Activated naive CD4-positive, alpha-beta T cell (primary cell): Measurements from ENCODE around the gene ARHGEF39.

Experiments
- DNase-seq, 4 experiments: peaks; one replicate each; lab custom pipeline; 2025; lab: John Stamatoyannopoulos, UW

Gene ARHGEF39

DNA sequence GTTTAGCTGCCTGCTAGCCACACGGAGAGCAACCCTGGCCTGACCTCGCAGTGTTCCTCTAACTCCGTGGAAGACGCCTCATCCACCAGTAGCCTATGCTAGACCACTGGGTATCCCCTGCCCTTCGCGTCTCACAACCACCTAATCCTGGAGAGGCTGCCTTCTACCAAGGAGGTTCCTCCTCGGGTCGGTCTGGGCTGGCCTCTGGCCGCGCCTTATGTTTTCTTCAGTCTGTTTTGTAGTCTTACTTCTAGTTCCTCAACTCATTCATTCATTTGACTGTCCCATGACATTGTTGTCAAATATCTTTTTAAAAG, 26.3 kb upstream of the ARHGEF39 start:
- DNase-seq, result no peak

DNA sequence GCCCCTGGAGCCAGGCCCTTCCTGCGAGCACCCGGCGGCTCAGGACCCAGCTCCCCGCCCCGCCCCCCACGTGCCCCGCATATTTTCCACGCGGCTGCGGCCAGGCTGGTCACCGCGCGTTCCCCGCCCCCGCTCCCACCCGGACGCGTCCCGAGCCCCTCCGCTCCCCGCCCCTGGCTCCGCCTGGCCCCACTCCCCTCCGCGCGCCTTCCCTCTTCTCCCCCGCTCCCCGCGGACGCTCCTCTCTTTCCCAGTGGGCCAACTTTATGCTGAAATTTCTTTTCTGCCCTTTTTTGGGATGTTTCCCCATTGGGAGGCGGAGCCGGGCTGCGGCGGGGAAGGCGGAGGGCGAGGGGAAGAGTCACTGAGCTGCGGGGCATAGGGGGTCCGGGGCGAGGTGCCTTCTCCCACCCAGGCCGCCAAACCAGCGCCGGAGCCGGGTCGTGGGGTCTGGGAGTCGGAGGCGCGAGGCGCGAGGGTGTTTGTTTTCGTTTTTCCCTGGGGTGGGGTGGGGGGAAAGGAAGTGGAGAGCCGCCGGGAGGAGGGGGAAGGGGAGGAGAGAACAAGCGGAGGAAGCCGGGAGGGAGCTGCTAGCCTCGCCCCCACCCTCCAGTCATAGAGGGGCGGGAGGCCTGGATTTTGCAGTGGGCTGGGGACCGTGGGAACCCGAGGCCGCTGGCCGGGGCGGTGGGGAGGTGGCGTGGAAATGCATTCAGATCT, 25.8 kb upstream of the ARHGEF39 start:
- peak in 1 of 4 experiments; percentile 21 for DNase-seq

DNA sequence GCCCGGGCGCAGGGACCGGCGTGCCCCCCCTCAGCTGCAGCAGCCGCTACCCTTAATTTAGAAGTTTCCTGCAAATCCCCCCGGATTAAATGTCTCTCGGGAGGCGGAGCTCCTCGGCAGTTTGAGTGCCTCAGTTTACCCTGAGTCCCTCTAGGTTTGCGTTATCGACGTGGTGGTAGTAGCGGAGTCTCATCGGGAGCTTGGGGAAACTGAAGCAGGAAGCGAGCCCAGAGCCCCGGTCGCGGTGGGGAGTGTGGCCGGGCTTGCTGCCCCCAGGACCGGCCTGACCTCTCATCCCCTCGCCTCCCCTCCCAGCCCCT, 25.3 kb upstream of the ARHGEF39 start:
- DNase-seq, result no peak

DNA sequence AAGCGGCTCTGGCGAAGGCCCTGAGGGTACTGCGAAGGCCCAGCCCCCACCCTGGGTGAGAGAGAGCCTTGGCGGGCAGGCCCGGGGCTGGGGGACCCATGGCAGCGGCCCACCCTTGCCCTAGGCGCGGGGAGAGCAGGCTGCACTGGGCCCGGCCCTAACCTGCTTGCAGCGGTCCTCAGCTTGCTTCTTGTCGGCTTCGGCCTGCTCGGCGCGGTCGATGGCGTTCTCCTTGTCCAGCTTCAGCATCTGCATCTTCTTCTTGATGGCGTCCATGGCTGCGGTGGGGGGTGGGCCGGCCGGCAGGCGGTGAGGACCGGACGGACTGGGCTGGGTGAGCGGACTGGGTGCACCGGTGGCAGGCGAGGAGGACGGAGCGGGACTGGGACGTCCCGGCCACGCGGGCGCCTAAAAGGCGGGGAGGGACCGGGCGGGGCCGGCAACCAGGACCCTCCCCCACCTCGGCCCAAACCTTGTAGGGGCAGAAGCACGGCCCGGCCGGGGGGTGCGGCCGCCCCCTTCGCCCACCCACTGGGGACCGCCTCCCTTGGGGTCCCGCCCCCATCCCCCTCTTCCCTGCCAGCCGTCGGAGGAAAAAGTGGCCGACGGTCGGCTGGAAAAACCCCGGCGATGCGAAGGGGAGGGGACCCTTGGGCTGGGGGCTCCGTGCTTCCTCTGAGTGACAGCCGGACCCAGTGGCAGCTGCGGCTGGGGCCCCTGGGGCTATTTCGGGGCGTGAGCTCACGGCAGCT, 24.7 kb upstream of the ARHGEF39 start, which contains the start of gene TPM2:
Gene TPM2 (minus strand): TSS at position 384 of the 752 bp plus-strand sequence. CDS start 108 bp downstream, at position 276.
- DNase-seq, result no peak

DNA sequence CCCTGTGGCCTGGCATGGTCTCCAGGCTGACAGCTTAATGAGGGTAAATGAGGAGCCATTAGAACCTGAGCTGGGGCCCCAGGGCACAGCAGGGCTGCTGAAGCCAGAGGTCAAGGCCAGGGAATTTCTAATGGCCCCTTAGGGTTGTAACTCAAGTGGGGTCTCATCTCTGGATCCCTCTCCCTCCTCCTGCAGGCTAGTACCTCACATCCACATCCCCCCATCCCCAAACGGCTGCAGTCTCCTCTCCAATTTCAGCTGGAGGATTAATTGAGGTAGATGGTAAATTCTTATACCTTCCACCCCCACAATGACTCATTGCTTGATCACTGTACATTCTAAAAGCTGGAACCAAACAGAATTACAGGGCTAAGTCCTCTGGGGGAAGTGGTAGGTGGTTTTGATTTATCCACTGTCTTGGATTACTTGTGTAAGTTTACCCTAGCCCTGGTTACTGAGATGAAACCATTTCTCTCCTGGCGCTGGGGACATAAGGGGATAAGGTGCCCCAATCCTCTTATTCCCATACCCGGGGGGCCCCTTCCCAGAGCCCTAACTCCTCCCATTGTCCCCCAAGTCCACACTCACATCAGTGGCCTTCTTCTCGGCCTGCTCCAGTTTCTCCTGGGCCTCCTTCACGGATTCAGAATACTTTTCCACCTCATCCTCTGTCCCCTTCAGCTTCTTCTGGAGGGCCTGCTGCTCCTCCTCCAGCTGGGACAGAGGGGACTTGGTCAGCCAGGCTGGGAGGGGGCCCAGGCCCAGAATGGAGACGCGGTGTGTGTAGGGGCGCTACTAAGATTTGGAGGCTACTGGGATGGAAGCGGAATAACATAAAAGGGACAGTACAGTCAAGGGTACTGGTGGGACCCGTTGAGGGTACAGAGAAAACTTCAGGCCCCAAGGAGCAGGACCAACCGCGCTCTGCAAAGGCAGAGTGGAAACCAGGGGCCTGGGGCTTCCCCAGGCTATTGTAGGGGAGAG, 23.9 kb upstream of the ARHGEF39 start:
- no peak for DNase-seq

DNA sequence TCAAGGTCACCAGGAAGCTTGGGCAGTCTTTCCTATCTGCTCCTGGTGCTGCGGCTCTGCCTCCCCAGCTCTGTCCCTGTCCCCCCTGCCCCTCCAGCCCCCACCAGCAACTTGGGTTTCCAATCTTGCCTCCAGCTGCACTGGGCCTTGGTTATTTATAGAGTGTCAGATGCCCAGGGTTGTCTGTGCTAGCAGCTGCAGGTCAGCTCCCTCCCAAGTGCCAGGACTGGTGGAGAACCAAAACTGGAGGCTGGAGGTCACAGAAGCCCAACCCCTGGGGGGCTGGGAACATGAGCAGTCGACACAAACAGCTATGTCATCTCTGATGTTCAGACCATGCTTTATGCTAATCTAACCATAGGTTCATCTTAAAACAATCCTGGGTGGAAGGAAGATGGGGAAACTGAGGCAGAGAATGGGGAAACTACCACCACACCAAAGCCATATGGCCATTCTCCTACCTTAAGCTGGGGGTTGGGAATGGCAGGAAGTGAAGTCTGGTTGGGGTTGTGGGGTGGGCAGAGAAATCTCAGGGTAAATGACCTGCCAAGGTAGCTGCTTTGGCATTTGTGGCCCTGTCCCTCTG, 23.1 kb upstream of the ARHGEF39 start:
- no peak for DNase-seq

DNA sequence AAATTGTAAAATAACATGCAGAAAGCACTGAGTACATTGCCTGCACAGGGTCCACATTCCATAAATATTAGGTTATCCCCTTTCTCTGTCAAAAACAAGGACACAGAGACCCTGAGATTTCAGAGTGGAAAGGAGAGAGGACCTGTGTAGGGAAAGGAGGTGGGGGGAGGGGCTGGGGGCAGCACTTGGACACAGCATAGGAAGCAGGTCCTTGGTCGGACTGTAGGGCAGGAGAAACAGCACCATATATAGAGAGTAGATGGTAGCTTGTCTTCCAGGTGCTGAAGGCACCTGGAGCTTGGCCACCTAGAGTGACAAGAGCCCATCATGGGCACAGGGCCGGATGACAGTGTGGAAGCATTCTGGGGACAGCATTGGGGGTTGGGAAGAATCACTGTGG, 22.3 kb upstream of the ARHGEF39 start:
- no peak for DNase-seq

DNA sequence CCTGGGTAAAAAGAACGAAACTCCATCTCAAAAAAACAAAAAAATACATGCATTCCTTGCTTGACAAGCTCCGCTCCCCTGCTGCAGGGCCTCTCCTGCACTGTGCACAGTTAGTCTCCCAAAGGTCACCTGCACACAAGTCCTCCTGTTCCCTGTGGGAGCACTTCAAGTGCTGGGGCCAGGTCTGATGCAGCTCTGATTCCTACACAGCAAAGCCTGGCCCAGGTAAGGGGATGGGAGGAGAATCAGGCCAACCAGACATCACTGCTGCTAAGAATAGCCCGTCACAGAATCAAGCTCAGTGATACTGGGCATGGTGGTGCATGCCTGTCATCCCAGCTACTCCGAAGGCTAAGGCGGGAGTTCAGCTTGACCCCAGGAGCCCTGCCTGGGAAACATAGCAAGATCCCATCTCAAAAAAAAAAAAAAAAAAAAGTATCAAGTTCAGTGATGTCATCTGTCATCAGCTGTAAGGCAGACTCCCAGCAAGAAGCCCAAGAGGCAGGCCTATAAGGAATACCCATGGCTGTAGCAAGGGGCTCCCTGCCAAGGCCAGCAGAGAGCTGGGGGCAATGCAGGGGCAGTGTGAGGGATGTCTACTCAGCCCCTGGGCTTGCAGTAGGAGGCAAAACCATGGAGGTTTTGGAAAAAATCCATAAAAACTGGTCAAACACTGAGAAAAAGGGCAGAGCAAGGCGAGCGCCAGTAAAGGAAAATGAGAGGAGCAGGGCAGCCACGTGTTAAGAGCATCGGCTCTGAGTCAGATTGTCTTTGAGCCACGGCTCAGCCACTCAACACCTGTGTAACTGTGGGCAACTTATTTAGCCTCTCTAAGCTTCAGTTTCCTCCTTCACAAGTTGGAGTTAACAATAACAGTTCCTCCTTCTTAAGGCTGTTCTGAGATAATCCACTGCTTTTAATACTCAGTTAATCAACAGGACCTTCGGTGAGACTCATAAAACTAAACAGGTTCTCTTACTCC, 21.5 kb upstream of the ARHGEF39 start:
- no peak for DNase-seq

DNA sequence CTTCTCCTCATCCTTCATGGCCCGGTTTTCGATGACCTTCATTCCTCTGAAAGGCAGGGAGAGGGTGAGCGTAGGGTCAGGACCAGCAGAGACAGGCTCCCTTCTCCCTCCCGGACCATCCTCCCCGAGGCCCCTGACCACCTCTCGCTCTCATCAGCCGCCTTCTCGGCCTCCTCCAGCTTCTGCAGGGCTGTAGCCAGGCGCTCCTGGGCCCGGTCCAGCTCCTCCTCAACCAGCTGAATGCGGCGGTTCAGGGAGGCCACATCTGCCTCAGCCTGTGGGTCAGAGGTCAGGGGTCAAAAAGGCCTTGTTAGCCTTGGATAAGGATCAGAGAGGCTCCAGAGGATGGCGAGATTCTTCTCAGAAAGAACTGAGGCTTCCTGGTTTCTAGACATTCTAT, 20.5 kb upstream of the ARHGEF39 start:
- no peak for DNase-seq

DNA sequence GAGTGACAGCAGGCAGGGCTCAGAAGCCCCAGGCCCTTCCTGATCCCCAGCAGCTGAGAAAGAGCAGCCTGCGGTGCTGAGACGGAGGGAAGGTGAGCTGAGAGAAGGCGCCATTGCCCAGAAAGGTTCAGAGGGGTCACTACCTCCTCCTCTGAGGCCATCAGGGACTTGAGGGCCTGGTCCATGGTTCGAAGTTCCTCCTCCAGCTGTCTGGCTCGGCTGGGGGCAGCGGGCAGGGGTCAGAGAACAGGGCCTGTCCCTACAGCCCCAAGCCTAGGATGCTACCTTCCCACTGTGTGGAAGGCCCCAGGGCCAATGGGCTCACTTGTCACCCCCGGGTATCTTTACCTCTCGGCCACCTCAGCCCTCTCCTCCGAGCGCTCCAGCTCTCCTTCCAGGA, 19.9 kb upstream of the ARHGEF39 start:
- no peak for DNase-seq

DNA sequence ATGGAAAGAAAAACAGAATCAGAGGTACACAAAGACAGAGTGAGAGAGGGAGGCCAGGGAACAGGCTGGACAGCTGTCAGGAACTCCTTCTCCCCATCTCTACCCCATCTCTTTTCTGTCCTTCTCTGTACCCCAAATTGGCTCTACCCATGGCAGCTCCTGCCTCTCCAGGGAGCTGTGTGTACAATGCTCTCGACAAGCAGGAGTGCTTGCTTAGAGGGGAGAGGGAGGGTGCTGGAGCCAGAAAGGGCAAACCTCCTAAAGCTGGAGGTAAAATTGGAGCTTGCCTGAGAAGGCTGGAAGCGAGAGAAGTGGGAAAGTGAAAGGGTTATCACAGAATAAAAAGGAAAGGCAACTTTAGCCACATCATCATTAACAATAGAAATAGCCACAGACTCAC, 18.3 kb upstream of the ARHGEF39 start:
- DNase-seq, result no peak

DNA sequence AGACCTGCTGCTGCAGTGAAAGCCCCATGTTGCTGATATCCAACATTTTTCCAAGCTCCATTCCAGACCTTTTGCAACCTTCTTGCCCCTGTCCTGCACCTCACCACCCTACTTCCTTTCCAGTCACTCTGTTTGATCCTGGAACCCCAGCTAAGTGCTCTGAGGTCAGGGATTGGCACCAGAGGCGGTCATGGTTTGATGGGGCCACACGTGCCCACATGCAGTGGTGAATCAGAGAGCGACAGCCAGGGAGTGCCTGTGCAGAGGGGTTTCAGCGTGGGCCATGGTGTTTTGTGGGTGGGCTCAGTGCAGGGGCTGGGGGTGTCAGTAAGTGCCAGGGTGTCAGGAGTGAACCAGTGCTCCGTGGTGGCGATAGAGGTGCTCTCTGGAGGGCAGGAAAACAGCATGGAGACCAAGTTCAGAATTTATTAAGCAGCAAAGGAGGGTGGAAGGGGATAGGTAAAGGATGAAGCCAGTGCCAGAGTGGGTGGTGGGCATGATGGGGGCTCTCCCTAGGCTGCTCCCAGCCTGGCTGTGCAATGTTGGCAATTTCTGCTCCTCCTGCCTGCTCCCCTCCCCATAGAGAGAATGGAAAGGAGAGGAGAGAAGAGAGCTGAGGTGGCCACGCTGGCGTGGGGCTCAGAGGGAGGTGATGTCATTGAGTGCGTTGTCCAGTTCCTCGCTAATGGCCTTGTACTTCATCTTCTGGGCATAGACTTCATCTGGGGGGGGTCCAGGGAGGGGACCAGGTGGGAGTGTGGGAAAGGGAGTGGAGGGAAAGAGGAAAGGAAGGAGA, 17.7 kb upstream of the ARHGEF39 start:
- DNase-seq, result no peak

DNA sequence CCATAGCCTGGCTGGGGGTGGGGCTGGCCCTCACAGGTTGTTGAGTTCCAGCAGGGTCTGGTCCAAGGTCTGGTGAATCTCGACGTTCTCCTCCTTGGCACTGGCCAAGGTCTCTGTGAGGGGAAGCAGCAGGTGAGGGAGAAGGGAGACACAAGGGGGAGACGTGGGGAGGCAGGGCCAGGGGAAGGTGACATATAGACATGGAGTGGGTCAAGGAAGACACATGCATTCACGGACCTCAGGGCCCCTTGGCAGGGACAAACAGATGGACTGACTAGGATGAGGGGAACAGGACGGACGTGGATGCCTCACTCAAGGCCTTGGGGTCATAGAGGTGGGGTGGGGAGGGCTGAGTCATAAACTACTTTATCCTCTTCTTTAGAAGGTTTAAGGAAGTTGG, 17.1 kb upstream of the ARHGEF39 start:
- DNase-seq, result no peak

DNA sequence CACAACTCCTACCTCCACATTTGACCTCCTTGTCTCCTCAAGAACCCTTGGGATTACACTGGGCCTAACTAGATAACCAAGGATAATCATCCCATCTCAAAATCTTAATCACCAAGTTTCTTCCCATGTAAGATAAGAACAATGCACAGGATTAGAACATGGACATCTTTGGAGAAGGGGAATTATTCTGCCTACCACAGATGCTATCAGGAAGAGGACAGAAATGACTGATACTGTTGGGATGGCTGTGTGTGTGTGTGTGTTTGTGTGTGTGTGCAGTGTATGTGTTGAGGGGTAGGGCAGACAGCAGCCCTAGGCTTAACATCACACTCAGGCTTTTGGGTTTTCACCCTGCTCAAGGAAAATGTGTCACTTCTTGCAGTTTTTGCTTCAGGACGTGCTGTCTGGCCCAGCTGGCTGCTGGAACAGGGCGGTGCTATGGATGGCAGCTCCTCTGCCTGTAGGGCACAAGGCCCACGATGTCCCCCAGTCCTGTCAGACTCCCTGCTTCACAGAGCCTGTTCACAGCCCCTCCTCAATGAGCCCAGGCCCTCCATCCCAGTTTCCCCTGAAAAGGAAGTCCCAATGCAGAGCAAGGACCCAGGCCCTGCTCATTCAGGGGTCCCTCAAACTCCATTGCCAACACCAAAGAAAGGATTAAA, 16.5 kb upstream of the ARHGEF39 start:
- no peak for DNase-seq

DNA sequence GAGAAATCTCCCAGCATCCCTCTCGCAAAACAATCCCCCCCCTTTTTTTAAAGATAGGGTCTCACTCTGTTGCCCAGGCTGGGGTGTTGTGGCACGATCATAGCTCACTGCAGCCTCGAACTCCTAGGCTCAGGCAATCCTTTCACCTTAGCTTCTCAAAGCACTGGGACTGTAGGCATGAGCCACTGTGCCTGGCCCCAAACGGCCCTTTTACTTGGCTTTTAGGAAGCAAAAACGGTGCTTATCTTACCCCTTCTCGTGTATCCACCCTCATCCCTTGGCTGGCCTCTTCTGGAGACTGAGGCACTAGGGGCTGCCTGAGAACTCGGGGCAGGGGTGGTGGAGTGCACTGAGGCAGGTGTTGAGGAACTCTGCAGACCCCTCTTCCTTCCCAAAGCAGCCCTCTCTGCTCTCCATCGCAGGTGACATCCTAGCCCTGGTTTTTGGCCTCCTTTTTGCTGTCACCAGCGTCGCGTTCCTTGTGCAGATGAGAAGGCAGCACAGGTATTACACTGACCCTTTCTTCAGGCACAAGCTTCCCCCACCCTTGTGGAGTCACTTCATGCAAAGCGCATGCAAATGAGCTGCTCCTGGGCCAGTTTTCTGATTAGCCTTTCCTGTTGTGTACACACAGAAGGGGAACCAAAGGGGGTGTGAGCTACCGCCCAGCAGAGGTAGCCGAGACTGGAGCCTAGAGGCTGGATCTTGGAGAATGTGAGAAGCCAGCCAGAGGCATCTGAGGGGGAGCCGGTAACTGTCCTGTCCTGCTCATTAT, 15.5 kb upstream of the ARHGEF39 start:
- no peak for DNase-seq

DNA sequence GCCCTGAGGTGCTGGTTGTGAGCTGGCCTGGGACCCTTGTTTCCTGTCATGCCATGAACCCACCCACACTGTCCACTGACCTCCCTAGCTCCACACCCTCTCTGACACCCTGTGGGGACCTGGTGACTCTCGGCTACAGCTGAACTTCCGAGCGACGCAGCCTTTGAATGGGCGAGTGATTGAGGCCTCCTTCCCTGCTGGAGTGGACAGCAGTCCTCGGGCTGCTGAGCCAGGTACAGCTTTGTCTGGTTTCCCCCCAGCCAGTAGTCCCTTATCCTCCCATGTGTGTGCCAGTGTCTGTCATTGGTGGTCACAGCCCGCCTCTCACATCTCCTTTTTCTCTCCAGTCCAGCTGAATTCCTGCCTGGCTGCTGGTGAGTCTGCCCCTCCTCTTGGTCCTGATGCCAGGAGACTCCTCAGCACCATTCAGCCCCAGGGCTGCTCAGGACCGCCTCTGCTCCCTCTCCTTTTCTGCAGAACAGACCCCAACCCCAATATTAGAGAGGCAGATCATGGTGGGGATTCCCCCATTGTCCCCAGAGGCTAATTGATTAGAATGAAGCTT, 14.9 kb upstream of the ARHGEF39 start:
- no peak for DNase-seq

DNA sequence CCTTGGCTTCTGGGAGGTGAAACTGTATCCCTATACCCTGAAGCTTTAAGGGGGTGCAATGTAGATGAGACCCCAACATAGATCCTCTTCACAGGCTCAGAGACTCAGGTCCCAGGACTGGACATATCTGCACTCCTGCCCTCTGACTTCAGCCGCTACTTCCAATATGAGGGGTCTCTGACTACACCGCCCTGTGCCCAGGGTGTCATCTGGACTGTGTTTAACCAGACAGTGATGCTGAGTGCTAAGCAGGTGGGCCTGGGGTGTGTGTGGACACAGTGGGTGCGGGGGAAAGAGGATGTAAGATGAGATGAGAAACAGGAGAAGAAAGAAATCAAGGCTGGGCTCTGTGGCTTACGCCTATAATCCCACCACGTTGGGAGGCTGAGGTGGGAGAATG, 14.1 kb upstream of the ARHGEF39 start:
- DNase-seq, result no peak

DNA sequence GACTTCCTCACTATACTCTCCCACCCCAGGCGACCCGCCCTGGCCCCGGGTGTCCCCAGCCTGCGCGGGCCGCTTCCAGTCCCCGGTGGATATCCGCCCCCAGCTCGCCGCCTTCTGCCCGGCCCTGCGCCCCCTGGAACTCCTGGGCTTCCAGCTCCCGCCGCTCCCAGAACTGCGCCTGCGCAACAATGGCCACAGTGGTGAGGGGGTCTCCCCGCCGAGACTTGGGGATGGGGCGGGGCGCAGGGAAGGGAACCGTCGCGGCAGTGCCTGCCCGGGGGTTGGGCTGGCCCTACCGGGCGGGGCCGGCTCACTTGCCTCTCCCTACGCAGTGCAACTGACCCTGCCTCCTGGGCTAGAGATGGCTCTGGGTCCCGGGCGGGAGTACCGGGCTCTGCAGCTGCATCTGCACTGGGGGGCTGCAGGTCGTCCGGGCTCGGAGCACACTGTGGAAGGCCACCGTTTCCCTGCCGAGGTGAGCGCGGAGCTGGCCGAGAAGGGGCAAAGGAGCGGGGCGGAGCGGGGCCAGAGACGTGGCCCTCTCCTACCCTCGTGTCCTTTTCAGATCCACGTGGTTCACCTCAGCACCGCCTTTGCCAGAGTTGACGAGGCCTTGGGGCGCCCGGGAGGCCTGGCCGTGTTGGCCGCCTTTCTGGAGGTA, 10.9 kb upstream of the ARHGEF39 start:
- no peak for DNase-seq
